Large intestine (tissue), 3 donors: ENCODE measurements around the gene VEPH1. TPM values are rescaled to one million over a fixed set of nuclear protein-coding genes. Genes with fewer than 3 reads are reported as not detected.

Experiments used
- DNase-seq, 2 donors: peaks; one replicate each; pipeline versions ENCODE4 v3.0.0 to v3.0.0-alpha.2; 2013
- H3K27ac ChIP-seq: one replicate; pipeline ENCODE4 v1.5.1; 2013; ENCODE audit warnings: low read length
- H3K27me3 ChIP-seq: 2 replicates; pipeline ENCODE4 v1.6.1; 2013; ENCODE audit warnings: low read length; ENCODE audit not compliant: control insufficient read depth, insufficient read depth
- H3K36me3 ChIP-seq: 2 replicates; pipeline ENCODE4 v1.6.1; 2013; ENCODE audit warnings: low read length; ENCODE audit not compliant: control insufficient read depth, insufficient read depth
- H3K4me1 ChIP-seq: one replicate; pipeline ENCODE4 v1.6.1; 2013; ENCODE audit warnings: low read length; ENCODE audit not compliant: control insufficient read depth, insufficient read depth
- H3K4me3 ChIP-seq: one replicate; pipeline ENCODE4 v1.5.1; 2013; ENCODE audit warnings: low read length
- H3K9me3 ChIP-seq: one replicate; pipeline ENCODE4 v1.6.1; 2013; ENCODE audit warnings: mild to moderate bottlenecking, low read depth, low read length, moderate library complexity; ENCODE audit not compliant: control insufficient read depth
- whole genome bisulfite sequencing: methylation state at CpG from one replicate; pipeline ENCODE4 v1.1.5; 2013; ENCODE audit warnings: low lambda C conversion rate; ENCODE audit not compliant: insufficient coverage; 5-methylcytosine and 5-hydroxymethylcytosine counted together
- polyA plus RNA-seq: library from polyadenylated mRNA; unstranded; fragments of 120-200 nt; gene quantifications from one replicate; pipeline ENCODE4 v1.2.1, GENCODE V29; 2013

Gene VEPH1
- polyA plus RNA-seq, 1 donor: 0.63 TPM

- 100% methylated on average over 1 of the region's 1 CpG for WGBS
- Histone ChIP-seq H3K9me3 (no peaks in the 10 kb centered on the region), H3K27ac (no peak overlapping the region), H3K36me3 (no peaks in the 10 kb centered on the region), H3K4me1 (no peaks in the 10 kb centered on the region), H3K27me3 (no peaks in the 10 kb centered on the region), H3K4me3 (no peak overlapping the region)
- DNase-seq: no peak
Measured at GRCh38 chr3:157523814-157524213, 20.6 kb upstream of the VEPH1 start.

GRCh38 chr3:157522648-157523047, 19.4 kb upstream of the VEPH1 start:
- H3K27ac ChIP-seq: no peak overlapping the region
- H3K4me1 ChIP-seq: no peaks in the 10 kb centered on the region
- no peak for DNase-seq
- no peaks in the 10 kb centered on the region for H3K27me3 ChIP-seq
- no peaks in the 10 kb centered on the region for H3K36me3 ChIP-seq
- no peaks in the 10 kb centered on the region for H3K9me3 ChIP-seq
- no peak overlapping the region for H3K4me3 ChIP-seq

- Histone ChIP-seq H3K9me3 (no peaks in the 10 kb centered on the region), H3K4me3 (no peak overlapping the region), H3K27ac (no peak overlapping the region), H3K4me1 (no peaks in the 10 kb centered on the region), H3K27me3 (no peaks in the 10 kb centered on the region), H3K36me3 (no peaks in the 10 kb centered on the region)
- DNase-seq: no peak
Measured at GRCh38 chr3:157520485-157521150, 17.4 kb upstream of the VEPH1 start.

GRCh38 chr3:157518881-157519280, 15.7 kb upstream of the VEPH1 start:
- no peaks in the 10 kb centered on the region for H3K4me1 ChIP-seq
- 100% methylated on average over 1 of the region's 1 CpG for WGBS

GRCh38 chr3:157516928-157517327, 13.7 kb upstream of the VEPH1 start:
- no peaks in the 10 kb centered on the region for H3K9me3 ChIP-seq
- H3K27ac ChIP-seq: no peak overlapping the region
- no peaks in the 10 kb centered on the region for H3K36me3 ChIP-seq
- H3K4me1 ChIP-seq: no peaks in the 10 kb centered on the region
- no peak overlapping the region for H3K4me3 ChIP-seq
- DNase-seq: no peak
- no peaks in the 10 kb centered on the region for H3K27me3 ChIP-seq

More at GRCh38 chr3:157518881-157519280, 15.7 kb upstream of the VEPH1 start:
- DNase-seq: no peak
- H3K27ac ChIP-seq: no peak overlapping the region
- no peaks in the 10 kb centered on the region for H3K27me3 ChIP-seq
- no peaks in the 10 kb centered on the region for H3K36me3 ChIP-seq
- no peak overlapping the region for H3K4me3 ChIP-seq
- no peaks in the 10 kb centered on the region for H3K9me3 ChIP-seq

GRCh38 chr3:157515398-157515797, 12.2 kb upstream of the VEPH1 start:
- Histone ChIP-seq H3K4me3 (no peak overlapping the region), H3K27me3 (no peaks in the 10 kb centered on the region), H3K36me3 (no peaks in the 10 kb centered on the region), H3K4me1 (no peaks in the 10 kb centered on the region), H3K9me3 (no peaks in the 10 kb centered on the region), H3K27ac (no peak overlapping the region)
- 71% methylated on average over 3 of the region's 5 CpGs for WGBS
- DNase-seq: no peak

- H3K4me1 ChIP-seq: no peaks in the 10 kb centered on the region
- no peak overlapping the region for H3K4me3 ChIP-seq
- no peak for DNase-seq
- no peaks in the 10 kb centered on the region for H3K36me3 ChIP-seq
- 75% methylated on average over 2 of the region's 4 CpGs for WGBS
- H3K9me3 ChIP-seq: no peaks in the 10 kb centered on the region
- no peaks in the 10 kb centered on the region for H3K27me3 ChIP-seq
- no peak overlapping the region for H3K27ac ChIP-seq
Measured at GRCh38 chr3:157514371-157514895, 11.2 kb upstream of the VEPH1 start.

GRCh38 chr3:157513585-157513984, 10.4 kb upstream of the VEPH1 start:
- no peak for DNase-seq
- Histone ChIP-seq H3K4me1 (no peaks in the 10 kb centered on the region), H3K4me3 (no peak overlapping the region), H3K27me3 (no peaks in the 10 kb centered on the region), H3K36me3 (no peaks in the 10 kb centered on the region), H3K9me3 (no peaks in the 10 kb centered on the region), H3K27ac (no peak overlapping the region)
- WGBS: no CpG with 5 or more reads among the region's 1 CpG

- Histone ChIP-seq H3K9me3 (no peaks in the 10 kb centered on the region), H3K27ac (no peak overlapping the region), H3K4me1 (no peaks in the 10 kb centered on the region), H3K36me3 (no peaks in the 10 kb centered on the region), H3K27me3 (no peaks in the 10 kb centered on the region), H3K4me3 (no peak overlapping the region)
- no CpG with 5 or more reads among the region's 5 CpGs for WGBS
- DNase-seq: no peak
Measured at GRCh38 chr3:157512534-157512933, 9.3 kb upstream of the VEPH1 start.

GRCh38 chr3:157508461-157508860, 5.2 kb upstream of the VEPH1 start:
- no peaks in the 10 kb centered on the region for H3K9me3 ChIP-seq
- H3K4me3 ChIP-seq: no peak overlapping the region
- WGBS: 83% methylated on average over 1 of the region's 1 CpG
- DNase-seq: no peak
- no peaks in the 10 kb centered on the region for H3K36me3 ChIP-seq
- H3K4me1 ChIP-seq: no peaks in the 10 kb centered on the region
- no peak overlapping the region for H3K27ac ChIP-seq
- H3K27me3 ChIP-seq: no peaks in the 10 kb centered on the region

GRCh38 chr3:157501863-157502262, 1.4 kb downstream of the VEPH1 start:
- Histone ChIP-seq H3K27ac (no peak overlapping the region), H3K9me3 (no peaks in the 10 kb centered on the region), H3K4me3 (no peak overlapping the region), H3K4me1 (peaks cover 5% of the 10 kb centered on the region), H3K27me3 (peaks cover 8% of the 10 kb centered on the region), H3K36me3 (no peaks in the 10 kb centered on the region)
- no peak for DNase-seq
- WGBS: 71% methylated on average over 1 of the region's 4 CpGs
